ENCODE measurements around the gene CDC42.
"Not testable (repeated sequence)": the region's sequence is repeated elsewhere in the genome, so short reads cannot be mapped to it uniquely, and the experiment has no call there.

The CDC42 gene

GRCh38 chr1:22076346-22076745, 23.8 kb downstream of the CDC42 start:
- DNase-seq: no peak

GRCh38 chr1:22077728-22078127, 25.2 kb downstream of the CDC42 start:
- no peak for DNase-seq

GRCh38 chr1:22078133-22078532, 25.6 kb downstream of the CDC42 start:
- DNase-seq: no peak

GRCh38 chr1:22080191-22080590, 27.7 kb downstream of the CDC42 start:
- DNase-seq: no peak

GRCh38 chr1:22088331-22088730, 35.8 kb downstream of the CDC42 start:
- DNase-seq: no peak

- no peak for DNase-seq
Observed at GRCh38 chr1:22089134-22089571, 36.6 kb downstream of the CDC42 start.

- DNase-seq: no peak
Observed at GRCh38 chr1:22089787-22090186, 37.3 kb downstream of the CDC42 start.

- DNase-seq: no peak
Observed at GRCh38 chr1:22090867-22091266, 38.4 kb downstream of the CDC42 start.

GRCh38 chr1:22092026-22092768, 39.7 kb downstream of the CDC42 start:
- DNase-seq: not testable (repeated sequence)

- DNase-seq: no peak
Observed at GRCh38 chr1:22093513-22093912, 41.0 kb downstream of the CDC42 start.

- DNase-seq: no peak
Observed at GRCh38 chr1:22096036-22096435, 43.5 kb downstream of the CDC42 start.

- no peak for DNase-seq
Observed at GRCh38 chr1:22096463-22096862, 44.0 kb downstream of the CDC42 start.

GRCh38 chr1:22098752-22099151, 46.2 kb downstream of the CDC42 start:
- no peak for DNase-seq

- no peak for DNase-seq
Observed at GRCh38 chr1:22100168-22100567, 47.7 kb downstream of the CDC42 start.

- DNase-seq: no peak
Observed at GRCh38 chr1:22101199-22101598, 48.7 kb downstream of the CDC42 start.

GRCh38 chr1:22101995-22102394, 49.5 kb downstream of the CDC42 start:
- DNase-seq: no peak

GRCh38 chr1:22102746-22103145, 50.2 kb downstream of the CDC42 start:
- no peak for DNase-seq

GRCh38 chr1:22104094-22104493, 51.6 kb downstream of the CDC42 start:
- DNase-seq: no peak

- DNase-seq: no peak
Observed at GRCh38 chr1:22104865-22105437, 52.4 kb downstream of the CDC42 start.

GRCh38 chr1:22105611-22106207, 53.2 kb downstream of the CDC42 start:
- no peak for DNase-seq

- no peak for DNase-seq
Observed at GRCh38 chr1:22107126-22107525, 54.6 kb downstream of the CDC42 start.

GRCh38 chr1:22108339-22109105, 56.0 kb downstream of the CDC42 start:
- DNase-seq: no peak

- DNase-seq: no peak
Observed at GRCh38 chr1:22110016-22110415, 57.5 kb downstream of the CDC42 start.

GRCh38 chr1:22111115-22111514, 58.6 kb downstream of the CDC42 start:
- no peak for DNase-seq
